GM10847 (cell line): ENCODE data around the gene PRMT7.

Experiments
- POLR2A ChIP-seq: IDR thresholded peaks from 2 replicates; pipeline ENCODE4 v1.6.1; 2011; ENCODE audit not compliant: insufficient read length; ENCODE audit errors: extremely low read depth

PRMT7 gene

DNA sequence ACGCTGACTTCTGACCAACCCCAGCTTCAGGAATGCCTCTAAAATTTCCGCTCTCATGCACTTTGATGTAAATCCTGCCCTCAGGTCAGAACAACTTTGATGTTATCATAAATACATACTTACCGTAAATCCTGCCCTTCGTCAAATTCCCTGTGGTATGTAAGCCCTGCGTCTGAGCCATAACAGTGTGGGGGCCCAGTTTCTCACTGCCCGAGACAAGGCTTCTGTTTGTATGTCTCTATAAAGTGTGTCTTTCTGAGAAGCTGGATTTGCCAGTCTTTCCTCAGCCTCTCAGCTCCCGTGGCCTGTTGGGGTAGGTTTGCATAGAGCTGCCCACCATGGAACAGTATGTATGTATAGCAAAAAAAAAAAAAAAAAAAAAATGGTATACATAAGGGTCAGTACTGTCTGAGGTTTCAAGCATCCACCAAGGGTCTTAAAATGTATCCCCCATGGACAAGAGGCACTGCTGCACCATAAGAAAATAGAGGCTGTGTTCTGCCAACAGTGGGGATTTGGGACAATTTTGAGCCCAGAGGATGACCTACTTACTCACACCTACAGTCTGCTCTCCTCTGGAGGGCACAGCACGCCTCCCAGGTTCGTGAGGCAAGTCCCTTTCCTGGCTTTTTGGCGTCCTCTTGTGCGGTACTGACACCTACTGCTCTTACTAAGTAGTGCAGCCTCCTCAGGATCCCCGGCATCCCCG lies 17.5 kb downstream of the PRMT7 start:
- TF ChIP-seq POLR2A, result no peak

DNA sequence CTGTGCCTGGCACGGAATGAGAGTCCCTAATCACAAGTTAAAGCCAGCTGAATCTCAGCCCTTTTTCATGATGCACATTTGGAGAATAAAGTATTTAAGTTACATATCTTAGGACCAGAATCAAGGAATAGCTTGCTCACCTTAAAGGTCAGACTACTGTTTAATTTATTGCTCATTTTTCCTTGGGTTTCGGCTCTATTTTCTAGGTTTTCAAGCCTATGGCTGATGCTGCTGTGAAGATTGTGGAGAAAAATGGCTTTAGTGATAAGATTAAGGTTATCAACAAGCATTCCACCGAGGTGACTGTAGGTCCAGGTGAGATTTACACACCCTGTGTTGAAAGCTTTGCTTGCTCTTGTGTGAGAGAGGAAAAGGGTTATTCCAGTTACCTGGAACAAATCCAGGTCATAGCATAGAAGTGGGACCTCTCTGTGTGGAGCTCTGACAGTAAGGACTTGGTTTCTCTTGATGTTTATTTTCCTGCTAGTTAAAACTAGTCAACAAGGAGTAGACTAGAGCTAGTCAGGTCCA lies 18.1 kb downstream of the PRMT7 start:
- no peak for TF ChIP-seq POLR2A

DNA sequence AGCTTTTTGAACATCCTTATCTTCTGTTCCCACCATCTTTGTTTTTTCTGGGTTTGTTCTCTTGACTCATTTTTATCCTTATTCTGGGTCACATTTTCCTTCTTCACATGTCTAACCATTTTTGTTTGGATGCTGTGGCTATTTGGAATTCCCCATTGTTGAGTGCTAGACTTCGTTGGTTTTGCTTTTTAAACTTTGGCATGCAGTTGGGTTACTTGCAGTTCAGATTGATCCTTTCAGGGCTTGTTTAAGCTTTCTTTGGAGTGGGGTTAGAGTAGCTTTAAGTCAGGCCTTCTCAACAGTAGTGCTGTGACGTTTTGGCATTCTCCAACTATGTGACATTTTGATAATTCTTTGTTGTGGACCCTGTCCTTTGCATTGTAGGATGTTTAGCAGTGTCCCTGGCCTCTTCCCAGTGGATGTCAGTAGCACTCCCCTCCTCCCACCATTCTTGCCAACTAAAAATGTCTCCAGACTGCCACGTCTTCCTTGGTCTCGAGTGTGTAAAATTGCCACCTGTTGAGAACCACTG lies 21.1 kb downstream of the PRMT7 start:
- TF ChIP-seq POLR2A, result no peak

DNA sequence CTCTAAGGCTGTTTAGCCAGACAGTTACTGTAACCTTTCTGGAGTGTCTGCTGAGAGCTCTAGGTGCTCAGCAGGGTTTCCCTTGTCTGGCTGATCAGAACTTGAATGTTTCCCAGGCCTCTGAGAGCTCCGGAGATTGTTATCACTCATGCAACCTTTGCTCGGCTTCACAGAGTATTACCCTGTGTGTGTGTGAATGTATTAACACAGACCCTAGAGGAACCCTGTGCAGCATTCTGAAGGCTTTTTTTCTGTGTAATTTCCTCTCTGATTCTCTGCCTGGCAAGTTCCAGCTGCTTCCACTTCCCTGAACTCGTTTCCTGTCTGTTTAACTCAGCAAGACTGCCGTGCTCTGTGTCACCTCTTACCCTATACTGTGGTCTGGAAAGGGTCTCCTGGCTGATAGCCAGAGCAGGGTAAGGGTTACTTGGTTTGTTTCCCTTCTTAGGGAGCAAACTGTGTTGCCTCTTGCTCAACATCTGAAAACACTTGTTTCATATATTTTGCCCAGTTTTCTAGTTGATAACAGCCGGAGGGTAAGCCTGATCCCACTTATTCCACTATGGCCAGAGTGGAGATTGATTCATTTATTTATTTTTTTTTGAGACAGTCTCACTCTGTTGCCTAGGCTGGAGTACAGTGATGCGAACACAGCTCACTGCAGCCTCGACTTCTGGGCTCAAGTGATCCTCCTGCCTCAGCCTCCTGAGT lies 21.7 kb downstream of the PRMT7 start:
- no peak for TF ChIP-seq POLR2A

DNA sequence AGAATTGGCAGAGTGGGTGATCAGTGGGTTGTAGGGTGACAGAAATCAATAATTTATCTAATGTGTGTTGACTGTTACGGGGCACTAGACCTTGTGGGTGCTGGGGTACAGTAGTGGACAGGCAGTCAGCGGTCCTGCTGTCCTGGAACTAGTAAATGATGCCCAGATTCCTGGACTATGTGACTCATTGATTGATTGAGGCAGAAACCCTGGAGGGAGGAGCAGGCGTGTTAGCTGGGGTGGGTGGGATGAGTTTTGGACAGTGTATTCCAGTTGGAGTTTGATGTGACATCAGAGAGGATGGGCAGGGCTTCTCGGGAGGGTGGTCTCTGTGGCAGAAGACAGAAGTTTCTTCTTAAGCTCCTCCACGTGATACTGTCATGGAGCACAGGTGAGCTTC lies 24.4 kb downstream of the PRMT7 start:
- no peak for TF ChIP-seq POLR2A

- no peak for TF ChIP-seq POLR2A
Measured at GRCh38 chr16:68338326-68339119, 27.7 kb downstream of the PRMT7 start.

DNA sequence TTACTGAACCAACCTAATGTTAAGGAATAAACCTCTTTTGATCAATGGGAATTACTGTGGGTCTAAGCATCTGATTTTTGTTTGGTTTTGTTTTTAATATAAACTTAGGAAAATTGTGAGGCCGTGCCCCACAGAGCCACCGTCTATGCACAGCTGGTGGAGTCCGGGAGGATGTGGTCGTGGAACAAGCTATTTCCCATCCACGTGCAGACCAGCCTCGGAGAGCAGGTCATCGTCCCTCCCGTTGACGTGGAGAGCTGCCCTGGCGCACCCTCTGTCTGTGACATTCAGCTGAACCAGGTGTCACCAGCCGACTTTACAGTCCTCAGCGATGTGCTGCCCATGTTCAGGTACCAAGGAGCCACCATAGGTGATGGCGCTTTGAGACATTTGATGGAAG lies 28.4 kb downstream of the PRMT7 start:
- no peak for TF ChIP-seq POLR2A

GRCh38 chr16:68342620-68343019 lies 31.8 kb downstream of the PRMT7 start:
- no peak for TF ChIP-seq POLR2A

GRCh38 chr16:68343137-68343536 lies 32.3 kb downstream of the PRMT7 start:
- TF ChIP-seq POLR2A, result no peak

DNA sequence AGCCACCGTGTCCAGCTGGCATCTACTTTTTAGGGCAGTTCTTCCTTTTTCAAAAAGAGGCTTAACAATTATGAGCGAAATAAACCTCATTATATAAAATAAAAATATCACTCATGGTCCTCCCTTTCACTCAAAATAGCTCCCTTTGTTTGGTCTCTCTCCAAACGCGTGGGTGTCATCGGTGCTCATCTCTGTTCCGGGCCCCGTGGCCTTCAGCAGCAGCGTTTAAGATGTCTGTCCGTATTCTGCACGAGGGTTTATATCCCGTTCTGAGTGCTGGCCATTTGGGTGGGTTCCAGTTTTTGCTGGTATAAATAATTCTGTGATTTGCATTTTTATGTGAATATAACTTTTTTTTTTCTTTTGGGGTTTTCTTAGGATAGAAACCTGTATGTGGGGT lies 33.4 kb downstream of the PRMT7 start:
- TF ChIP-seq POLR2A, result no peak

DNA sequence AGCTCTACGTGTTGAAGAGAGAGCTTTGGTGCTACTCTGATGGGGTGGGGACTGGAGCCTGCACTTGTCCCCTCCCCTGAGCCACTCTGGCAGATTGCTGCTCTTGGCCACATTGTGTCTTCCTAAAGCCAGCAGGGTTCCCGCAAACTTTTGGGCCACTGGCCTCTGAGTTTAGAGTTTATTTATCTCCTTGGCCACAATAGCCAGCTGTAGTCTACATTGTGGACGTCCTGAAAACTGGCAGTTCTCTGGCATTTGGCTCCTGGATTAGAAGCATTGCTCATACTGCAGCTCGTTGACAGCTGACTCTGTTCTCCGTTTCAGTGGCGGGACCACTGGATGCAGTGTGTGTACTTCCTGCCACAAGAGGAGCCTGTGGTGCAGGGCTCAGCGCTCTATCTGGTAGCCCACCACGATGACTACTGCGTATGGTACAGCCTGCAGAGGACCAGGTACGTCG lies 34.6 kb downstream of the PRMT7 start:
- no peak for TF ChIP-seq POLR2A

DNA sequence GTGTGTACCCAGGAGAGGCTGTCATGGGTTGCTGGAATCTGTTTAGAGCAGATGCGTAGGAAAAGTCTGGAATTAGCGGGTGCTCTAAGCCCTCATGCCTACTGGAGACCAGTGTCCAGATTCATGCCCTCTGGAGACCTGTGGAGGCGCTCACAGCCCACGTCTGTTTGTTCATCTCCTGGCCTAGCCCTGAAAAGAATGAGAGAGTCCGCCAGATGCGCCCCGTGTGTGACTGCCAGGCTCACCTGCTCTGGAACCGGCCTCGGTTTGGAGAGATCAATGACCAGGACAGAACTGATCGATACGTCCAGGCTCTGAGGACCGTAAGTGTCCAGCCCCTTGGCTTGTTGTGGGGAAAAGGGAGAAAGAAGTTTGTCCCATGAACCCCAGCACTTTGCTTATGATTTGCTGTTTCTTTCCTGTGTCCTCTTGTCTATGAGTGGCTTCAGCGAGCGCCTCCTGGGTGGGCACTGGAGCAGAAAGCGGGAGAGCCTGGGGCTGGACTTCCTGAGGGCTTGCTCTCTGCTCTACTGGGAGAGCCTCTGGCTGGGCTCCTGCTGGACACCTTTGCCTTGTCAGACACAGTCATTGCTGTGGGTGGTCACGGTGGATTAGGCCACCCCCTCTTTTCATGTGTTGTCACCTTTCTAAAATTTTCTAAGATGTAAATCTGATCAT lies 35.3 kb downstream of the PRMT7 start:
- no peak for TF ChIP-seq POLR2A

DNA sequence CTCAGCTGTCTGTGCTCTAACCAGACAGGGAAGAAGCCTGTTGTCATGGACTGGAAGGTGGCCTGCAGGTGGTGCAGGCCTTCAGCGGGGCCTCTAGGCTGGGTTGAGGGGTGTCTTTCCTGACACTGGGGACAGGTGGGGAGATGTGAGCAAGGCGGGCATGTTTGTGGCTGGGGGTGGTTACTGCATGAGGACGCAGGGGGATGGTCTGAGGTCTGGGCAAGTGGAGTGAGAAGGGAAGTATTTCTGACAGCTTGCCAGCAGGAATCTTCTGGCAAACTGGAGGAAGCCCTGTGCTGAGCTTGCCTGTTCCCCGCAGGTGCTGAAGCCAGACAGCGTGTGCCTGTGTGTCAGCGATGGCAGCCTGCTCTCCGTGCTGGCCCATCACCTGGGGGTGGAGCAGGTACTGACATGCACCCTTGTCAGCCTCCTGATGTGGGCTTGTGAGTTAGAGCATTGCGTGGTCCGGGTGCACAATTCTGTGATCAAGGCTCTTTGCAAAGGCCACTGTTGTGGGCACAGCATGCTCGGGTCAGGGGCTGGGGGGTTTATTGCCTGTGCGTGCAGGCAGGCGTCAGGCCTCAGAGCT lies 36.2 kb downstream of the PRMT7 start:
- no peak for TF ChIP-seq POLR2A

GRCh38 chr16:68347605-68348004 lies 36.8 kb downstream of the PRMT7 start:
- no peak for TF ChIP-seq POLR2A
